SU-DHL-6 (cell line): Measurements from ENCODE around the gene AGRN.

ENCODE experiments used
- EZH2phosphoT487 ChIP-seq: fragments of 200-600 bp; sonication (generic), shearing (Covaris generic); conservative IDR thresholded peaks from 2 replicates; pipeline ENCODE4 v1.6.1; 2018; ENCODE audit warnings: mild to moderate bottlenecking, antibody characterized with exemption, low read length, moderate library complexity, mixed read lengths
- TF ChIP-seq, protein P1 (sequence below): fragments of 200-600 bp; sonication (generic); IDR thresholded peaks from one replicate; pipeline ENCODE4 v1.5.1; 2017; ENCODE audit warnings: antibody characterized with exemption, mild to moderate bottlenecking, low read length, moderate library complexity; ENCODE audit not compliant: insufficient read depth, poor library complexity, severe bottlenecking

DNA sequence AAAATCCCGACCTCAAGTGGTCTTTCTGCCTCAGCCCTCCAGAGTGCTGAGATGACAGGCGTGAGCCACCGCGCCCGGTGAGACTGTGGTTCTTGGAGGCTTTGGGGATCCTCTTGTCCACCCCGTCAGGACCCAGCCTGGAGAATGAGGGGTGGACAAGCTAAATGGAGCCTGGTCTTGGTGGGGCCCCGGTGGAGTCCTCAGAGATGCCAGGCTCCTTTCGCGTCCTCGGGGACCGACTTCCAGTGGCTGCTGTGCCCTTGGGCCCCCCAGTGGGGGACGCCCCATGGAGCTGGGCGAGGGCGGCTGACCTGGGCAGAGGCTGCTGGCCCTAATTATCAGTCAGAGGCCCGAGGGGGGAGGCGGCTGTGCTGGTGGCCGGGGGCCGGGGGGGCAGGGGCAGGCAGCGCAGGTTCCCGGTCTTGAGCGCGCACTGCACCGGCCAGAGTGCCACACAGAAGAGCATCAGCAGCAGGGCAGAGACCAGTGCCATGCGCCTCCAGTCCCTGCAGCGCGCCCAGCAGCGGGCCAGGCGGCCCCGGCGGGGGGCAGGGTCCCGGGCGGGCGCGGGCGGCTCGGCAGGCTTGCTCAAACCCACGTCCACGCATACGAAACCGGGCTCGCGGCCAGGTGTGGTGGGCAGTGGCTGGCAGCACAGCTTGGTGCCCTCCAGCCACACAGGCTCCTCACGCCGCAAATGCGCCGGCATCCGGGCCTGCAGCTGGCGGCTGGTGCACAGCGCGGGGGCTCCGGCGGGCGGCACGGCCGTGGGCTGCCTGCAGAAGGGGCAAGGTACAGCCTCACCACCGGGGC lies 51.8 kb downstream of the AGRN start:
- TF ChIP-seq EZH2phosphoT487: no peak
- TF ChIP-seq, protein P1, sequence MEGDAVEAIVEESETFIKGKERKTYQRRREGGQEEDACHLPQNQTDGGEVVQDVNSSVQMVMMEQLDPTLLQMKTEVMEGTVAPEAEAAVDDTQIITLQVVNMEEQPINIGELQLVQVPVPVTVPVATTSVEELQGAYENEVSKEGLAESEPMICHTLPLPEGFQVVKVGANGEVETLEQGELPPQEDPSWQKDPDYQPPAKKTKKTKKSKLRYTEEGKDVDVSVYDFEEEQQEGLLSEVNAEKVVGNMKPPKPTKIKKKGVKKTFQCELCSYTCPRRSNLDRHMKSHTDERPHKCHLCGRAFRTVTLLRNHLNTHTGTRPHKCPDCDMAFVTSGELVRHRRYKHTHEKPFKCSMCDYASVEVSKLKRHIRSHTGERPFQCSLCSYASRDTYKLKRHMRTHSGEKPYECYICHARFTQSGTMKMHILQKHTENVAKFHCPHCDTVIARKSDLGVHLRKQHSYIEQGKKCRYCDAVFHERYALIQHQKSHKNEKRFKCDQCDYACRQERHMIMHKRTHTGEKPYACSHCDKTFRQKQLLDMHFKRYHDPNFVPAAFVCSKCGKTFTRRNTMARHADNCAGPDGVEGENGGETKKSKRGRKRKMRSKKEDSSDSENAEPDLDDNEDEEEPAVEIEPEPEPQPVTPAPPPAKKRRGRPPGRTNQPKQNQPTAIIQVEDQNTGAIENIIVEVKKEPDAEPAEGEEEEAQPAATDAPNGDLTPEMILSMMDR: no peak
